GM18505 (cell line): ENCODE measurements around the gene PIH1D1.
"Not testable (repeated sequence)": the region's sequence is repeated elsewhere in the genome, so short reads cannot be mapped to it uniquely, and the experiment has no call there.

ENCODE experiments used
- ATAC-seq: cut with Tn5 transposase; IDR thresholded peaks from one replicate; pipeline ENCODE4 v1.9.1; 2021; ENCODE audit not compliant: unreplicated experiment
- POLR2A ChIP-seq: IDR thresholded peaks from 4 replicates; pipeline ENCODE4 v1.6.1; 2011; ENCODE audit warnings: borderline replicate concordance; ENCODE audit not compliant: insufficient read depth, insufficient read length; ENCODE audit errors: extremely low read depth

The PIH1D1 gene

GRCh38 chr19:49458567-49458903 lies 6.9 kb upstream of the PIH1D1 start:
- no peak for TF ChIP-seq POLR2A
- no peak for ATAC-seq

GRCh38 chr19:49456326-49456725 lies 4.7 kb upstream of the PIH1D1 start:
- no peak for ATAC-seq
- no peak for TF ChIP-seq POLR2A

- no peak for TF ChIP-seq POLR2A
- ATAC-seq = no peak
Measured at GRCh38 chr19:49455773-49456172, 4.2 kb upstream of the PIH1D1 start.

- no peak for ATAC-seq
- TF ChIP-seq POLR2A = no peak
Measured at GRCh38 chr19:49453757-49454240, 2.2 kb upstream of the PIH1D1 start.

GRCh38 chr19:49453013-49453756 lies 1.6 kb upstream of the PIH1D1 start, which contains the start of gene ALDH16A1:
Gene ALDH16A1, plus strand, starts transcription at chr19:49453225. Its CDS starts 107 bp downstream, at chr19:49453332.
- peak; percentile 79 for ATAC-seq
- peak; percentile 94 for TF ChIP-seq POLR2A

- TF ChIP-seq POLR2A = no peak
- ATAC-seq = no peak
Measured at GRCh38 chr19:49450405-49450804, 1.2 kb downstream of the PIH1D1 start.

GRCh38 chr19:49448432-49448786 lies 3.2 kb downstream of the PIH1D1 start:
- no peak for TF ChIP-seq POLR2A
- ATAC-seq = no peak

- no peak for TF ChIP-seq POLR2A
- ATAC-seq = no peak
Measured at GRCh38 chr19:49447485-49448431, 3.9 kb downstream of the PIH1D1 start.

GRCh38 chr19:49445997-49446396 lies 5.6 kb downstream of the PIH1D1 start:
- TF ChIP-seq POLR2A = no peak

GRCh38 chr19:49444100-49444700 lies 7.4 kb downstream of the PIH1D1 start:
- ATAC-seq = not testable (repeated sequence)

More at GRCh38 chr19:49445997-49446396, 5.6 kb downstream of the PIH1D1 start:
- no peak for ATAC-seq

- no peak for TF ChIP-seq POLR2A
- ATAC-seq = peak; percentile 71
Measured at GRCh38 chr19:49443366-49444099, 8.1 kb downstream of the PIH1D1 start.

GRCh38 chr19:49442771-49443365 lies 8.7 kb downstream of the PIH1D1 start:
- peak; percentile 20 for ATAC-seq

More at GRCh38 chr19:49442771-49443365, 8.7 kb downstream of the PIH1D1 start:
- TF ChIP-seq POLR2A = no peak
